ENCODE data around the gene LRP1-AS. TPM values are rescaled to one million over a fixed set of nuclear protein-coding genes. Genes with fewer than 3 reads are reported as not detected.

LRP1-AS gene
- polyA plus RNA-seq, 1 donor (not counting 4 experiments of a cell fraction or from before 2014, with no cell fraction given): not detected

- dilution Hi-C loops (cut with MboI; ENCODE audit: extremely low pct_ligation_motif_present, low sequenced_read_pairs): no loop called here
- Histone ChIP-seq H3K9ac (ENCODE audit: control insufficient read depth, extremely low read depth, insufficient read depth, low read length) (no peak overlapping the region), H3K4me1 (ENCODE audit: control insufficient read depth, extremely low read depth, insufficient read depth, low read length) (no peaks in the 10 kb centered on the region), H3K4me2 (ENCODE audit: control insufficient read depth, extremely low read depth, insufficient read depth, low read depth, low read length) (no peak overlapping the region), H3K27me3 (ENCODE audit: control insufficient read depth, extremely low read depth, insufficient read depth, low read length) (no peaks in the 10 kb centered on the region), H3K9me3 (ENCODE audit: control insufficient read depth, low read depth, low read length) (no peaks in the 10 kb centered on the region), H3K4me3 (ENCODE audit: control insufficient read depth in 2 of 3, extremely low read depth in 1 of 3, insufficient read depth in 2 of 3, low read depth in 1 of 3, low read length in 3 of 3) (no peak overlapping the region), H3K79me2 (ENCODE audit: control insufficient read depth, insufficient read depth, low read length) (no peaks in the 10 kb centered on the region), H4K20me1 (ENCODE audit: control insufficient read depth, extremely low read depth, insufficient read depth, low read length) (no peaks in the 10 kb centered on the region), H2AFZ (ENCODE audit: control insufficient read depth, low read length) (no peak overlapping the region), H3K36me3 (ENCODE audit: control insufficient read depth in 2 of 2, extremely low read depth in 1 of 2, insufficient read depth in 2 of 2, low read length in 2 of 2) (peaks cover 0 to 39% of the 10 kb centered on the region in 2 experiments), H3K9me1 (ENCODE audit: control insufficient read depth, extremely low read depth, insufficient read depth, low read length) (no peaks in the 10 kb centered on the region), H3K27ac (ENCODE audit: control insufficient read depth, insufficient read depth, low read length) (no peak overlapping the region)
- DNase-seq (ENCODE audit: low read depth, low spot score): no peak
- no peak for FAIRE-seq
- TF ChIP-seq EZH2 (IDR thresholded peaks at IDR 0.05; ENCODE audit: low read length) (no peak), CTCF (optimal IDR thresholded peaks at IDR 0.05 in 1 of 3, IDR thresholded peaks at IDR 0.05 in 1 of 3, conservative IDR thresholded peaks at IDR 0.05 in 1 of 3; ENCODE audit: extremely low read depth in 1 of 3, insufficient read depth in 2 of 3, low read length in 3 of 3) (no peak)
Measured at GRCh38 chr12:57190037-57190436, 42.6 kb upstream of the LRP1-AS start.

- TF ChIP-seq CTCF (optimal IDR thresholded peaks at IDR 0.05 in 1 of 3, IDR thresholded peaks at IDR 0.05 in 1 of 3, conservative IDR thresholded peaks at IDR 0.05 in 1 of 3; ENCODE audit: extremely low read depth in 1 of 3, insufficient read depth in 2 of 3, low read length in 3 of 3) (no peak), EZH2 (IDR thresholded peaks at IDR 0.05; ENCODE audit: low read length) (no peak)
- dilution Hi-C loops (cut with MboI; ENCODE audit: extremely low pct_ligation_motif_present, low sequenced_read_pairs): no loop called here
- Histone ChIP-seq H3K4me2 (ENCODE audit: control insufficient read depth, extremely low read depth, insufficient read depth, low read depth, low read length) (no peak overlapping the region), H3K4me3 (ENCODE audit: control insufficient read depth in 2 of 3, extremely low read depth in 1 of 3, insufficient read depth in 2 of 3, low read depth in 1 of 3, low read length in 3 of 3) (no peak overlapping the region), H2AFZ (ENCODE audit: control insufficient read depth, low read length) (no peak overlapping the region), H4K20me1 (ENCODE audit: control insufficient read depth, extremely low read depth, insufficient read depth, low read length) (no peaks in the 10 kb centered on the region), H3K9ac (ENCODE audit: control insufficient read depth, extremely low read depth, insufficient read depth, low read length) (no peak overlapping the region), H3K27ac (ENCODE audit: control insufficient read depth, insufficient read depth, low read length) (no peak overlapping the region), H3K27me3 (ENCODE audit: control insufficient read depth, extremely low read depth, insufficient read depth, low read length) (no peaks in the 10 kb centered on the region), H3K36me3 (ENCODE audit: control insufficient read depth in 2 of 2, extremely low read depth in 1 of 2, insufficient read depth in 2 of 2, low read length in 2 of 2) (peaks cover 0 to 40% of the 10 kb centered on the region in 2 experiments), H3K4me1 (ENCODE audit: control insufficient read depth, extremely low read depth, insufficient read depth, low read length) (peaks cover 6% of the 10 kb centered on the region), H3K9me3 (ENCODE audit: control insufficient read depth, low read depth, low read length) (no peaks in the 10 kb centered on the region), H3K9me1 (ENCODE audit: control insufficient read depth, extremely low read depth, insufficient read depth, low read length) (no peaks in the 10 kb centered on the region), H3K79me2 (ENCODE audit: control insufficient read depth, insufficient read depth, low read length) (no peaks in the 10 kb centered on the region)
- DNase-seq (ENCODE audit: low read depth, low spot score) (no peak), FAIRE-seq (no peak)
Measured at GRCh38 chr12:57188090-57188425, 40.6 kb upstream of the LRP1-AS start.

All from keratinocyte (primary cell).